Hematopoietic multipotent progenitor cell (in vitro differentiated cells): ENCODE measurements around the gene TRIM36. TPM values are rescaled to one million over a fixed set of nuclear protein-coding genes. Genes with fewer than 3 reads are reported as not detected.

ENCODE experiments used
- DNase-seq, 3 donors: peaks; one replicate each; pipeline ENCODE4 v3.0.0-alpha.2; 2011 to 2015; ENCODE audit warnings: low read depth in 2 of 3, low spot score in 2 of 3
- total RNA-seq: library from RNA; depleted of rRNA; stranded (reverse); fragments of >200 nt; gene quantifications from one replicate; pipeline ENCODE4 v1.2.3, GENCODE V29; 2012

Gene TRIM36
- total RNA-seq, 1 donor: under 0.01 TPM

- DNase-seq: no peak
Observed at GRCh38 chr5:115166744-115167393, 2.8 kb downstream of the TRIM36 start.

GRCh38 chr5:115165790-115166189, 3.9 kb downstream of the TRIM36 start:
- no peak for DNase-seq

GRCh38 chr5:115160975-115161475, 8.7 kb downstream of the TRIM36 start:
- no peak for DNase-seq

- no peak for DNase-seq
Observed at GRCh38 chr5:115151208-115151805, 18.4 kb downstream of the TRIM36 start.

GRCh38 chr5:115150512-115150911, 19.2 kb downstream of the TRIM36 start:
- DNase-seq: no peak

- DNase-seq: no peak
Observed at GRCh38 chr5:115147052-115147451, 22.7 kb downstream of the TRIM36 start.

- no peak for DNase-seq
Observed at GRCh38 chr5:115136294-115136693, 33.4 kb downstream of the TRIM36 start.

- no peak for DNase-seq
Observed at GRCh38 chr5:115132465-115132864, 37.2 kb downstream of the TRIM36 start.

- no peak for DNase-seq
Observed at GRCh38 chr5:115126303-115126702, 43.4 kb downstream of the TRIM36 start.

GRCh38 chr5:115124741-115125140, 45.0 kb downstream of the TRIM36 start:
- no peak for DNase-seq

GRCh38 chr5:115116001-115116400, 53.7 kb downstream of the TRIM36 start:
- no peak for DNase-seq

- DNase-seq: no peak
Observed at GRCh38 chr5:115109840-115110239, 59.9 kb downstream of the TRIM36 start.

- DNase-seq: no peak
Observed at GRCh38 chr5:115109356-115109755, 60.4 kb downstream of the TRIM36 start.

GRCh38 chr5:115100319-115100955, 69.3 kb downstream of the TRIM36 start:
- no peak for DNase-seq

GRCh38 chr5:115098041-115098702, 71.5 kb downstream of the TRIM36 start:
- peak in 2 of 3 donors; percentile 38 to 60 for DNase-seq

- DNase-seq: no peak
Observed at GRCh38 chr5:115097236-115097635, 72.5 kb downstream of the TRIM36 start.

GRCh38 chr5:115096034-115096769, 73.5 kb downstream of the TRIM36 start:
- no peak for DNase-seq

GRCh38 chr5:115087951-115088350, 81.8 kb downstream of the TRIM36 start:
- no peak for DNase-seq

- no peak for DNase-seq
Observed at GRCh38 chr5:115086473-115086872, 83.2 kb downstream of the TRIM36 start.

GRCh38 chr5:115084246-115084793, 85.4 kb downstream of the TRIM36 start:
- no peak for DNase-seq
